H1 (cell line): ENCODE results near the gene RNF182. TPM values are rescaled to one million over a fixed set of nuclear protein-coding genes. Genes with fewer than 3 reads are reported as not detected.

Source experiments
- BRCA1 ChIP-seq: IDR thresholded peaks from 2 replicates; pipeline ENCODE4 v1.6.1; 2012; ENCODE audit warnings: low read depth, low read length, improper control_type of control experiment
- EGR1 ChIP-seq: IDR thresholded peaks from 2 replicates; pipeline ENCODE4 v1.6.1; 2011; ENCODE audit warnings: low read depth, low read length, borderline replicate concordance
- KDM1A ChIP-seq: fragments of 200-600, 300-600 bp; sonication (generic); IDR thresholded peaks from 2 replicates; pipeline ENCODE4 v1.7.1; 2016; ENCODE audit warnings: mild to moderate bottlenecking, low read length, borderline replicate concordance
- MAFK ChIP-seq: IDR thresholded peaks from 2 replicates; pipeline ENCODE4 v1.6.1; 2012; ENCODE audit warnings: low read depth, mild to moderate bottlenecking, improper control_type of control experiment, low read length
- POLR2A ChIP-seq, 2 experiments: IDR thresholded peaks; 1 replicate in 1 of 2; 2 replicates in 1 of 2; pipeline ENCODE4 v1.6.1; 2011; ENCODE audit warnings: low read depth in 2 of 2, low read length in 2 of 2, mild to moderate bottlenecking in 2 of 2; ENCODE audit errors: control extremely low read depth in 1 of 2
- POLR2AphosphoS5 ChIP-seq: IDR thresholded peaks from 2 replicates; pipeline ENCODE4 v1.6.1; 2011; ENCODE audit warnings: low read depth, low read length
- SIX5 ChIP-seq: IDR thresholded peaks from 2 replicates; pipeline ENCODE4 v1.6.1; 2011; ENCODE audit warnings: mild to moderate bottlenecking, low read depth, low read length
- polyA plus RNA-seq, 7 experiments: library from polyadenylated mRNA; depleted of rRNA in 3 of 7; stranded (reverse) in 5 of 7; unstranded in 2 of 7; fragments of >200 nt in 5 of 7; fragments of 200-250 nt in 2 of 7; gene quantifications; 1 replicate in 5 of 7; 2 replicates in 1 of 7; 4 replicates in 1 of 7; pipeline versions ENCODE4 v1.2.1 to v1.2.3, GENCODE V29; 2011 to 2013; ENCODE audit warnings: missing spikeins in 2 of 7, mixed read lengths in 2 of 7
- total RNA-seq: library from RNA; stranded (reverse); fragmentation: NEBNext Ultra II Directional; extraction: Animal tissue kit (Norgen Biotek cat#: 25700); gene quantifications from 2 replicates; pipeline ENCODE4 v1.2.1, GENCODE V29; 2021
- TF ChIP-seq, protein P1 (sequence below): fragments of 300-600 bp; sonication (generic); IDR thresholded peaks from 2 replicates; pipeline ENCODE4 v1.7.1; 2012; ENCODE audit warnings: low read length, moderate library complexity, mild to moderate bottlenecking, inconsistent platforms; ENCODE audit not compliant: insufficient replicate concordance
- TF ChIP-seq, protein P2 (sequence below): IDR thresholded peaks from 2 replicates; pipeline ENCODE4 v1.6.1; 2012; ENCODE audit warnings: low read length, inconsistent platforms

RNF182 gene
- total and polyA plus RNA-seq, 2 of the 8 experiments (the other 6 are each of a cell fraction or from before 2014, with no cell fraction given): 6.2 to 10.7 TPM

DNA sequence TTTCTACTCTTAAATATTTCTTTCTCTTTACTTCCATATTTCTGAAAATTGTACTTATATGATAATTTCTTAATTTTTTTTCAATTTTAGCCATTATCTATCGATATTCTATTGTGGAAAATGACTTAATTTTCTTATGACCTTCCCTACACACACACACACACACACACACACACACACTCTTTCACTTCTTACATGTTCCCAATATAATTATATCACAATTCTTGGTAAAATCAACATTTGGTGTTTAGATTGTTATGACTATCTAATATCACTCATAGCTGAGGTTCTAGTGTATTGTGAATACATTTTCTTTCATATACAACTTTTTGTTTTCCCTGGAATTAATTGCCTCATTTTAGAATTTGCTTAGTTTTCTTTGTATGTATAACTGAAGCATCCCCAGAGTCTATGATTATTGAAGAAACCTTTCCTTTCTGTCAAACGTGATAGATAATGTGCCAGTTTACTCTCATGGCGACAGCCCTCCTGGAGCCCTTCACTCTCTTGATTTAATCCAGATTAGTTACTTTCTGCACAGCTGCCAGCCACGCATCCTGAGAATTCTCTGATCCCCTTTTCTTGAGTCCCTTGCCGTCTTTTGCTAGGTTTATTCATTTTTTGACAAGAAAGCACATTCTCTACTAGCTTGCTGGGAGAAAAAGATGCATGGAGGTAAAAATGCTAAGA lies 63.4 kb downstream of the RNF182 start (continued):
- TF ChIP-seq, protein P1, sequence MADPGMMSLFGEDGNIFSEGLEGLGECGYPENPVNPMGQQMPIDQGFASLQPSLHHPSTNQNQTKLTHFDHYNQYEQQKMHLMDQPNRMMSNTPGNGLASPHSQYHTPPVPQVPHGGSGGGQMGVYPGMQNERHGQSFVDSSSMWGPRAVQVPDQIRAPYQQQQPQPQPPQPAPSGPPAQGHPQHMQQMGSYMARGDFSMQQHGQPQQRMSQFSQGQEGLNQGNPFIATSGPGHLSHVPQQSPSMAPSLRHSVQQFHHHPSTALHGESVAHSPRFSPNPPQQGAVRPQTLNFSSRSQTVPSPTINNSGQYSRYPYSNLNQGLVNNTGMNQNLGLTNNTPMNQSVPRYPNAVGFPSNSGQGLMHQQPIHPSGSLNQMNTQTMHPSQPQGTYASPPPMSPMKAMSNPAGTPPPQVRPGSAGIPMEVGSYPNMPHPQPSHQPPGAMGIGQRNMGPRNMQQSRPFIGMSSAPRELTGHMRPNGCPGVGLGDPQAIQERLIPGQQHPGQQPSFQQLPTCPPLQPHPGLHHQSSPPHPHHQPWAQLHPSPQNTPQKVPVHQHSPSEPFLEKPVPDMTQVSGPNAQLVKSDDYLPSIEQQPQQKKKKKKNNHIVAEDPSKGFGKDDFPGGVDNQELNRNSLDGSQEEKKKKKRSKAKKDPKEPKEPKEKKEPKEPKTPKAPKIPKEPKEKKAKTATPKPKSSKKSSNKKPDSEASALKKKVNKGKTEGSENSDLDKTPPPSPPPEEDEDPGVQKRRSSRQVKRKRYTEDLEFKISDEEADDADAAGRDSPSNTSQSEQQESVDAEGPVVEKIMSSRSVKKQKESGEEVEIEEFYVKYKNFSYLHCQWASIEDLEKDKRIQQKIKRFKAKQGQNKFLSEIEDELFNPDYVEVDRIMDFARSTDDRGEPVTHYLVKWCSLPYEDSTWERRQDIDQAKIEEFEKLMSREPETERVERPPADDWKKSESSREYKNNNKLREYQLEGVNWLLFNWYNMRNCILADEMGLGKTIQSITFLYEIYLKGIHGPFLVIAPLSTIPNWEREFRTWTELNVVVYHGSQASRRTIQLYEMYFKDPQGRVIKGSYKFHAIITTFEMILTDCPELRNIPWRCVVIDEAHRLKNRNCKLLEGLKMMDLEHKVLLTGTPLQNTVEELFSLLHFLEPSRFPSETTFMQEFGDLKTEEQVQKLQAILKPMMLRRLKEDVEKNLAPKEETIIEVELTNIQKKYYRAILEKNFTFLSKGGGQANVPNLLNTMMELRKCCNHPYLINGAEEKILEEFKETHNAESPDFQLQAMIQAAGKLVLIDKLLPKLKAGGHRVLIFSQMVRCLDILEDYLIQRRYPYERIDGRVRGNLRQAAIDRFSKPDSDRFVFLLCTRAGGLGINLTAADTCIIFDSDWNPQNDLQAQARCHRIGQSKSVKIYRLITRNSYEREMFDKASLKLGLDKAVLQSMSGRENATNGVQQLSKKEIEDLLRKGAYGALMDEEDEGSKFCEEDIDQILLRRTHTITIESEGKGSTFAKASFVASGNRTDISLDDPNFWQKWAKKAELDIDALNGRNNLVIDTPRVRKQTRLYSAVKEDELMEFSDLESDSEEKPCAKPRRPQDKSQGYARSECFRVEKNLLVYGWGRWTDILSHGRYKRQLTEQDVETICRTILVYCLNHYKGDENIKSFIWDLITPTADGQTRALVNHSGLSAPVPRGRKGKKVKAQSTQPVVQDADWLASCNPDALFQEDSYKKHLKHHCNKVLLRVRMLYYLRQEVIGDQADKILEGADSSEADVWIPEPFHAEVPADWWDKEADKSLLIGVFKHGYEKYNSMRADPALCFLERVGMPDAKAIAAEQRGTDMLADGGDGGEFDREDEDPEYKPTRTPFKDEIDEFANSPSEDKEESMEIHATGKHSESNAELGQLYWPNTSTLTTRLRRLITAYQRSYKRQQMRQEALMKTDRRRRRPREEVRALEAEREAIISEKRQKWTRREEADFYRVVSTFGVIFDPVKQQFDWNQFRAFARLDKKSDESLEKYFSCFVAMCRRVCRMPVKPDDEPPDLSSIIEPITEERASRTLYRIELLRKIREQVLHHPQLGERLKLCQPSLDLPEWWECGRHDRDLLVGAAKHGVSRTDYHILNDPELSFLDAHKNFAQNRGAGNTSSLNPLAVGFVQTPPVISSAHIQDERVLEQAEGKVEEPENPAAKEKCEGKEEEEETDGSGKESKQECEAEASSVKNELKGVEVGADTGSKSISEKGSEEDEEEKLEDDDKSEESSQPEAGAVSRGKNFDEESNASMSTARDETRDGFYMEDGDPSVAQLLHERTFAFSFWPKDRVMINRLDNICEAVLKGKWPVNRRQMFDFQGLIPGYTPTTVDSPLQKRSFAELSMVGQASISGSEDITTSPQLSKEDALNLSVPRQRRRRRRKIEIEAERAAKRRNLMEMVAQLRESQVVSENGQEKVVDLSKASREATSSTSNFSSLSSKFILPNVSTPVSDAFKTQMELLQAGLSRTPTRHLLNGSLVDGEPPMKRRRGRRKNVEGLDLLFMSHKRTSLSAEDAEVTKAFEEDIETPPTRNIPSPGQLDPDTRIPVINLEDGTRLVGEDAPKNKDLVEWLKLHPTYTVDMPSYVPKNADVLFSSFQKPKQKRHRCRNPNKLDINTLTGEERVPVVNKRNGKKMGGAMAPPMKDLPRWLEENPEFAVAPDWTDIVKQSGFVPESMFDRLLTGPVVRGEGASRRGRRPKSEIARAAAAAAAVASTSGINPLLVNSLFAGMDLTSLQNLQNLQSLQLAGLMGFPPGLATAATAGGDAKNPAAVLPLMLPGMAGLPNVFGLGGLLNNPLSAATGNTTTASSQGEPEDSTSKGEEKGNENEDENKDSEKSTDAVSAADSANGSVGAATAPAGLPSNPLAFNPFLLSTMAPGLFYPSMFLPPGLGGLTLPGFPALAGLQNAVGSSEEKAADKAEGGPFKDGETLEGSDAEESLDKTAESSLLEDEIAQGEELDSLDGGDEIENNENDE: no peak
- TF ChIP-seq MAFK (no peak), KDM1A (no peak), POLR2A (IDR thresholded peaks at IDR 0.05; ENCODE audit: control extremely low read depth in 1 of 2, low read depth in 2 of 2, low read length in 2 of 2) (no peak), EGR1 (no peak), SIX5 (no peak), BRCA1 (no peak), POLR2AphosphoS5 (no peak)
- TF ChIP-seq, protein P2, sequence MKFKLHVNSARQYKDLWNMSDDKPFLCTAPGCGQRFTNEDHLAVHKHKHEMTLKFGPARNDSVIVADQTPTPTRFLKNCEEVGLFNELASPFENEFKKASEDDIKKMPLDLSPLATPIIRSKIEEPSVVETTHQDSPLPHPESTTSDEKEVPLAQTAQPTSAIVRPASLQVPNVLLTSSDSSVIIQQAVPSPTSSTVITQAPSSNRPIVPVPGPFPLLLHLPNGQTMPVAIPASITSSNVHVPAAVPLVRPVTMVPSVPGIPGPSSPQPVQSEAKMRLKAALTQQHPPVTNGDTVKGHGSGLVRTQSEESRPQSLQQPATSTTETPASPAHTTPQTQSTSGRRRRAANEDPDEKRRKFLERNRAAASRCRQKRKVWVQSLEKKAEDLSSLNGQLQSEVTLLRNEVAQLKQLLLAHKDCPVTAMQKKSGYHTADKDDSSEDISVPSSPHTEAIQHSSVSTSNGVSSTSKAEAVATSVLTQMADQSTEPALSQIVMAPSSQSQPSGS: no peak
